IMR-90 (cell line): ENCODE measurements around the gene AHDC1. TPM values are rescaled to one million over a fixed set of nuclear protein-coding genes. Genes with fewer than 3 reads are reported as not detected.

Experiments
- ATAC-seq: fragments of 200-7000 bp; cut with Tn5 transposase; 2 replicates; pipeline ENCODE4 v1.9.1; 2020; ENCODE audit warnings: low read depth, mild to moderate bottlenecking, moderate library complexity
- BruUV-seq: library from RNA; stranded (reverse); fragments of 400-500 nt; replicated peaks from 2 replicates; lab custom pipeline; 2021; lab: Mats Ljungman, UMichigan
- CTCF ChIA-PET: fragments of 300-600 bp; formaldehyde crosslinking; extraction: SDS; loops from one replicate; lab custom pipeline; 2021; ENCODE audit warnings: antibody characterized with exemption; lab: Yijun Ruan, JAX
- POLR2A ChIA-PET: fragments of 300-600 bp; sonication (Branson Sonifier 250); formaldehyde crosslinking; loops from one replicate; lab custom pipeline; 2022; ENCODE audit warnings: antibody characterized with exemption; ENCODE audit not compliant: unreplicated experiment; lab: Charles Lee
- DNase-seq: peaks from one replicate; pipeline ENCODE4 v3.0.0; 2013
- H2AFZ ChIP-seq: replicated peaks from 2 replicates; pipeline ENCODE3; 2013; ENCODE audit warnings: low read length, mild to moderate bottlenecking; ENCODE audit not compliant: poor library complexity
- H2AK5ac ChIP-seq: 2 replicates; pipeline ENCODE4 v1.6.1; 2013; ENCODE audit warnings: low read depth, low read length, inconsistent platforms
- H2AK9ac ChIP-seq: replicated peaks from 2 replicates; pipeline ENCODE3; 2013; ENCODE audit warnings: mild to moderate bottlenecking, low read depth, low read length, moderate library complexity; ENCODE audit not compliant: poor library complexity
- H2BK120ac ChIP-seq: 2 replicates; pipeline ENCODE4 v1.6.1; 2013; ENCODE audit warnings: low read depth, low read length, inconsistent platforms
- H2BK15ac ChIP-seq: 3 replicates; pipeline ENCODE4 v1.6.1; 2013; ENCODE audit warnings: low read depth, low read length, inconsistent platforms
- H2BK20ac ChIP-seq: 2 replicates; pipeline ENCODE4 v1.6.1; 2013; ENCODE audit warnings: low read depth, mild to moderate bottlenecking, inconsistent platforms, low read length, moderate library complexity
- H2BK5ac ChIP-seq: 2 replicates; pipeline ENCODE4 v1.6.1; 2013; ENCODE audit warnings: mild to moderate bottlenecking, low read depth, low read length, inconsistent platforms; ENCODE audit not compliant: poor library complexity, severe bottlenecking
- H3K14ac ChIP-seq: replicated peaks from 2 replicates; pipeline ENCODE4 v1.6.1; 2013; ENCODE audit warnings: low read depth, low read length, inconsistent platforms
- H3K18ac ChIP-seq: 2 replicates; pipeline ENCODE4 v1.6.1; 2013; ENCODE audit warnings: low read depth, low read length, control low read depth
- H3K23ac ChIP-seq: 2 replicates; pipeline ENCODE4 v1.6.1; 2013; ENCODE audit warnings: low read depth, low read length, inconsistent platforms
- H3K27ac ChIP-seq: 2 replicates; pipeline ENCODE4 v1.5.1; 2013; ENCODE audit warnings: mild to moderate bottlenecking, control low read depth, low read length; ENCODE audit not compliant: insufficient read depth
- H3K27me3 ChIP-seq: 2 replicates; pipeline ENCODE4 v1.6.1; 2013; ENCODE audit warnings: low read length; ENCODE audit not compliant: control insufficient read depth, insufficient read depth
- H3K36me3 ChIP-seq: 2 replicates; pipeline ENCODE4 v1.6.1; 2013; ENCODE audit warnings: low read length, mixed read lengths; ENCODE audit not compliant: control insufficient read depth, insufficient read depth
- H3K4ac ChIP-seq: 2 replicates; pipeline ENCODE4 v1.6.1; 2013; ENCODE audit warnings: low read depth, low read length, inconsistent platforms
- H3K4me1 ChIP-seq: 2 replicates; pipeline ENCODE4 v1.6.1; 2013; ENCODE audit warnings: low read length, mixed read lengths; ENCODE audit not compliant: control insufficient read depth, insufficient read depth
- H3K4me2 ChIP-seq: 2 replicates; pipeline ENCODE4 v1.6.1; 2013; ENCODE audit warnings: low read depth, mild to moderate bottlenecking, control low read depth, low read length, moderate library complexity
- H3K4me3 ChIP-seq: 2 replicates; pipeline ENCODE4 v1.5.1; 2013; ENCODE audit warnings: low read depth, mild to moderate bottlenecking, control low read depth, low read length, moderate library complexity; ENCODE audit not compliant: insufficient read depth
- H3K56ac ChIP-seq: 2 replicates; pipeline ENCODE4 v1.6.1; 2013; ENCODE audit warnings: low read length, inconsistent platforms; ENCODE audit not compliant: insufficient read depth; ENCODE audit errors: extremely low read depth
- H3K79me1 ChIP-seq, 2 experiments: 2 replicates each; pipeline ENCODE4 v1.6.1; 2013; ENCODE audit warnings: low read length in 2 of 2, inconsistent platforms in 1 of 2, low read depth in 1 of 2
- H3K9ac ChIP-seq: 2 replicates; pipeline ENCODE4 v1.6.1; 2013; ENCODE audit warnings: low read depth, low read length, control low read depth
- H3K9me1 ChIP-seq: 2 replicates; pipeline ENCODE4 v1.6.1; 2013; ENCODE audit warnings: low read length, inconsistent platforms; ENCODE audit not compliant: insufficient read depth
- H3K9me3 ChIP-seq: 2 replicates; pipeline ENCODE4 v1.6.1; 2013; ENCODE audit warnings: low read length; ENCODE audit not compliant: control insufficient read depth, insufficient read depth
- H4K20me1 ChIP-seq: 2 replicates; pipeline ENCODE4 v1.6.1; 2013; ENCODE audit warnings: low read length, inconsistent platforms; ENCODE audit not compliant: insufficient read depth
- H4K5ac ChIP-seq: 2 replicates; pipeline ENCODE4 v1.6.1; 2013; ENCODE audit warnings: mild to moderate bottlenecking, low read depth, low read length, control low read depth
- H4K8ac ChIP-seq, 2 experiments: 2 replicates each; pipeline ENCODE4 v1.6.1; 2013; ENCODE audit warnings: low read depth in 2 of 2, low read length in 2 of 2, control low read depth in 1 of 2, inconsistent platforms in 1 of 2
- H4K91ac ChIP-seq: 2 replicates; pipeline ENCODE4 v1.6.1; 2013; ENCODE audit warnings: low read depth, low read length, inconsistent platforms; ENCODE audit not compliant: insufficient read depth
- CHD1 ChIP-seq: IDR thresholded peaks from 2 replicates; pipeline ENCODE4 v1.6.1; 2012; ENCODE audit warnings: low read depth, low read length, improper control_type of control experiment
- MXI1 ChIP-seq: IDR thresholded peaks from 2 replicates; pipeline ENCODE4 v1.6.1; 2012; ENCODE audit warnings: low read depth, mild to moderate bottlenecking, low read length, moderate library complexity, borderline replicate concordance
- NFE2L2 ChIP-seq: fragments of 150-350 bp; IDR thresholded peaks from 2 replicates; pipeline ENCODE4 v1.6.1; 2016; ENCODE audit warnings: low read depth, mild to moderate bottlenecking, low read length
- WGBS, 2 experiments: methylation state at CpG; one replicate each; pipeline versions ENCODE4 v1.1.5 to v1.1.7; 2013; ENCODE audit warnings: missing lambda C conversion rate in 2 of 2; ENCODE audit not compliant: insufficient read length in 1 of 2; ENCODE audit errors: extremely low coverage in 2 of 2; 5-methylcytosine and 5-hydroxymethylcytosine counted together
- dilution Hi-C: fragments of 300-500 bp; cut with HindIII; formaldehyde crosslinking; loops from one replicate; pipeline ENCODE4 v1.14.3; 2018; ENCODE audit warnings: low sequenced_read_pairs; ENCODE audit not compliant: unreplicated experiment
- in situ Hi-C: fragments of 300-500 bp; cut with MboI; formaldehyde crosslinking; loops from 3 replicates; pipeline ENCODE4 v1.14.3; 2019; ENCODE audit warnings: low sequenced_read_pairs, inconsistent platforms, mixed read lengths
- intact Hi-C: fragments of 100-400 bp; cut with micrococcal nuclease; formaldehyde crosslinking; loops from 2 replicates; pipeline ENCODE4 v1.10.0; 2022
- polyA plus RNA-seq, 3 experiments: library from polyadenylated mRNA; depleted of rRNA; stranded (reverse); fragments of >200 nt; gene quantifications; 2 replicates each; pipeline ENCODE4 v1.2.3, GENCODE V29; 2012; ENCODE audit warnings: low replicate concordance in 1 of 3
- total RNA-seq: library from RNA; depleted of rRNA; stranded (reverse); fragments of >200 nt; gene quantifications from 2 replicates; pipeline ENCODE4 v1.2.3, GENCODE V29; 2012

AHDC1 gene
- total and polyA plus RNA-seq, 2 of the 4 experiments (the other 2 are of a cell fraction) = 2.0 to 11.6 TPM

DNA sequence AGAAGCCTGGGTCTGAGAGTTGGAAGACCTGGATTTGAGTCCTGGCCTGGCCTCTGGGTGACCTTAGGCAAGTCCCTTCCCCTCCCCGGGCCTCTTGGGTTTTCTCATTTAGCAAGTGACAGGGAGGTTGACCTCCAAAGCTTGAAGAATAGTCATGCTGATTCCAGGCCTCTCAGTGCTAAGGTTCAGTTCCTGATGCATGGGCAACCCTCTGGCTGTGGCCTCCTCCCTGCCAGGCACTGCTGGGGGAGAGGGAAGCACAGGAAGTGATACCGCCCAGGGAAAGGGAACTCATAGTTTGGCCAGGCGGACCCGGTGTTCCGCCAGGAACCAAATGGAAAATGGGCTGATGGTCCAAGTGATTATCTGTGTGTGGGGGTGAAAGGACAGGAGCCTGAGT, 90.4 kb downstream of the AHDC1 start:
- H3K4me1 ChIP-seq = no peaks in the 10 kb centered on the region
- dilution Hi-C loops (no loop called here), in situ Hi-C loops (no loop called here), intact Hi-C loops (no loop called here)
- no peak overlapping the region for H3K4me2 ChIP-seq
- no peak for ATAC-seq
- H3K9me1 ChIP-seq = 0 out of 2 replicates have a peak, but pooled peaks cover 7% of the 10 kb centered on the region
- ChIA-PET CTCF (no interaction called here), POLR2A (no interaction called here)
- no peak overlapping the region for H3K9ac ChIP-seq
- H3K14ac ChIP-seq = no peak overlapping the region
- no peaks in the 10 kb centered on the region for H4K20me1 ChIP-seq
- H3K23ac ChIP-seq = no peak overlapping the region
- H2AK9ac ChIP-seq = no peak overlapping the region
- H3K4me3 ChIP-seq = no peak overlapping the region
- no TSS peak for BruUV-seq
- no peaks in the 10 kb centered on the region for H3K27me3 ChIP-seq
- no peaks in the 10 kb centered on the region for H3K36me3 ChIP-seq
- no peak overlapping the region for H3K18ac ChIP-seq
- H2BK15ac ChIP-seq = no peak overlapping the region
- DNase-seq = no peak
- no peaks in the 10 kb centered on the region for H3K9me3 ChIP-seq
- WGBS, 2 experiments = no CpG with 5 or more reads among the region's 5 CpGs
- H2AK5ac ChIP-seq = no peak overlapping the region
- no peak overlapping the region for H4K8ac ChIP-seq
- no peak overlapping the region for H3K27ac ChIP-seq
- no peak overlapping the region for H2BK5ac ChIP-seq
- H4K5ac ChIP-seq = no peak overlapping the region
- no peak overlapping the region for H2BK120ac ChIP-seq
- no peak overlapping the region for H2AFZ ChIP-seq
- no peak overlapping the region for H3K4ac ChIP-seq
- H4K91ac ChIP-seq = no peak overlapping the region
- H3K79me1 ChIP-seq = no peaks in the 10 kb centered on the region
- no peak overlapping the region for H2BK20ac ChIP-seq
- TF ChIP-seq MXI1 (no peak), NFE2L2 (no peak), CHD1 (no peak)
- no peak overlapping the region for H3K56ac ChIP-seq
